ENCODE results near the gene NDUFB8.

NDUFB8 gene

DNA sequence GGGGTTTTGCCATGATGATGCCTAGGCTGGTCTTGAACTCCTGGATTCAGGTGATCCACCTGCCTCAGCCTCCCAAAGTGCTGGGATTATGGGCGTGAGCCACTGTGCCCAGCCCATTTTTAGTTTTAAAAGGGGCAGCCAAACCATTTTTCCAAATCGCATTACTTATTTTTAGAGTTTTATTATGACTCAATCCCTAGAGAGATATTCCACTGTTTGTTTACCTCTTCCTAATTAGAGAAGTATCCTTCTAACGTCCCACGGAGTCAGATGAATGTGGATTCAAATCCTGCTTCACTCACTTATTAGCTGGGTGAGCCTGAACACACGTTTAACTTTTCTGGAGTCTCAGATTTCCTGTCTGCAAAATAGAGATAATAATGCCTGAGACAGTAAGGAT, 51.7 kb downstream of the NDUFB8 start:
- in situ Hi-C loops (cut with MboI; ENCODE audit: low sequenced_read_pairs), result no loop called here

All from hTERT RPE-1 (cell line).